ENCODE data around the gene ANXA5.

ANXA5 gene

GRCh38 chr4:121685257-121685656 lies 11.5 kb downstream of the ANXA5 start:
- no peak overlapping the region for H3K4me3 ChIP-seq (ENCODE audit: low read depth, low read length)
- TF ChIP-seq MAX (IDR thresholded peaks at IDR 0.05; ENCODE audit: low read depth, low read length) (no peak), CTCF (IDR thresholded peaks at IDR 0.05; ENCODE audit: low read depth, low read length) (no peak), MYC (IDR thresholded peaks at IDR 0.05; ENCODE audit: low read depth, low read length) (no peak), POLR2A (IDR thresholded peaks at IDR 0.05; ENCODE audit: extremely low read depth, insufficient read length) (no peak)
- no peak for DNase-seq (ENCODE audit: low read depth)

- no peak overlapping the region for H3K4me3 ChIP-seq (ENCODE audit: low read depth, low read length)
- no peak for DNase-seq (ENCODE audit: low read depth)
- no peak for TF ChIP-seq CTCF (IDR thresholded peaks at IDR 0.05; ENCODE audit: low read depth, low read length)
- no peak for TF ChIP-seq MAX (IDR thresholded peaks at IDR 0.05; ENCODE audit: low read depth, low read length)
- TF ChIP-seq POLR2A (IDR thresholded peaks at IDR 0.05; ENCODE audit: extremely low read depth, insufficient read length), result no peak
- TF ChIP-seq MYC (IDR thresholded peaks at IDR 0.05; ENCODE audit: low read depth, low read length), result no peak
These were observed 12.2 kb downstream of the ANXA5 start for GRCh38 chr4:121684561-121684960.

- no peak for DNase-seq (ENCODE audit: low read depth)
- TF ChIP-seq MAX (IDR thresholded peaks at IDR 0.05; ENCODE audit: low read depth, low read length) (no peak), MYC (IDR thresholded peaks at IDR 0.05; ENCODE audit: low read depth, low read length) (no peak), POLR2A (IDR thresholded peaks at IDR 0.05; ENCODE audit: extremely low read depth, insufficient read length) (no peak), CTCF (IDR thresholded peaks at IDR 0.05; ENCODE audit: low read depth, low read length) (no peak)
- no peak overlapping the region for H3K4me3 ChIP-seq (ENCODE audit: low read depth, low read length)
These were observed 12.8 kb downstream of the ANXA5 start for GRCh38 chr4:121684016-121684415.

GRCh38 chr4:121680571-121680970 lies 16.2 kb downstream of the ANXA5 start:
- DNase-seq (ENCODE audit: low read depth), result no peak
- no peak overlapping the region for H3K4me3 ChIP-seq (ENCODE audit: low read depth, low read length)
- TF ChIP-seq MYC (IDR thresholded peaks at IDR 0.05; ENCODE audit: low read depth, low read length) (no peak), MAX (IDR thresholded peaks at IDR 0.05; ENCODE audit: low read depth, low read length) (no peak)

- TF ChIP-seq MYC (IDR thresholded peaks at IDR 0.05; ENCODE audit: low read depth, low read length) (no peak), CTCF (IDR thresholded peaks at IDR 0.05; ENCODE audit: low read depth, low read length) (no peak), POLR2A (IDR thresholded peaks at IDR 0.05; ENCODE audit: extremely low read depth, insufficient read length) (no peak), MAX (IDR thresholded peaks at IDR 0.05; ENCODE audit: low read depth, low read length) (no peak)
- H3K4me3 ChIP-seq (ENCODE audit: low read depth, low read length), result no peak overlapping the region
- DNase-seq (ENCODE audit: low read depth), result no peak
These were observed 16.8 kb downstream of the ANXA5 start for GRCh38 chr4:121679951-121680350.

- TF ChIP-seq POLR2A (IDR thresholded peaks at IDR 0.05; ENCODE audit: extremely low read depth, insufficient read length) (no peak), CTCF (IDR thresholded peaks at IDR 0.05; ENCODE audit: low read depth, low read length) (no peak), MYC (IDR thresholded peaks at IDR 0.05; ENCODE audit: low read depth, low read length) (no peak), MAX (IDR thresholded peaks at IDR 0.05; ENCODE audit: low read depth, low read length) (no peak)
- no peak for DNase-seq (ENCODE audit: low read depth)
- no peak overlapping the region for H3K4me3 ChIP-seq (ENCODE audit: low read depth, low read length)
These were observed 17.5 kb downstream of the ANXA5 start for GRCh38 chr4:121679267-121679666.

All from NB4 (cell line).